ENCODE measurements around the gene CD63. TPM values are rescaled to one million over a fixed set of nuclear protein-coding genes. Genes with fewer than 3 reads are reported as not detected.

Gene CD63
- total RNA-seq, 1 experiment from 2014 or later = 581 TPM

- Histone ChIP-seq H4K5ac (ENCODE audit: insufficient read length, low read depth, low read length) (no peak overlapping the region), H2BK15ac (ENCODE audit: low read depth, low read length) (no peak overlapping the region), H3K9me3 (ENCODE audit: control insufficient read depth, low read depth, low read length) (no peaks in the 10 kb centered on the region), H3K4me2 (ENCODE audit: insufficient read depth, insufficient read length, low read length) (peak overlapping the region; percentile 72), H3K79me2 (ENCODE audit: insufficient read depth, low read length) (peaks cover 6% of the 10 kb centered on the region; the same call in 1 of the 2 replicates), H3K27ac (ENCODE audit: insufficient read length, low read depth, low read length) (peak overlapping the region; percentile 37), H3K27me3 (ENCODE audit: insufficient read depth, low read length) (no peaks in the 10 kb centered on the region), H2BK120ac (ENCODE audit: low read depth, low read length, poor library complexity, severe bottlenecking) (no peak overlapping the region), H3K18ac (ENCODE audit: insufficient read length, low read depth, low read length) (no peak overlapping the region), H2BK5ac (ENCODE audit: insufficient read length, low read length) (no peak overlapping the region), H3K14ac (ENCODE audit: insufficient read depth, low read length) (no peak overlapping the region), H2AK5ac (ENCODE audit: insufficient read length, low read length) (no peak overlapping the region), H3T11ph (ENCODE audit: low read length) (no peak overlapping the region), H4K20me1 (ENCODE audit: control insufficient read depth, insufficient read depth, insufficient read length) (no peaks in the 10 kb centered on the region), H2BK12ac (ENCODE audit: insufficient read length, low read depth, low read length) (no peak overlapping the region), H3K9ac (ENCODE audit: extremely low read depth, insufficient read length, low read length) (peak overlapping the region; percentile 31), H3K79me1 (ENCODE audit: insufficient read depth, low read depth, low read length, poor library complexity, severe bottlenecking) (peaks cover 3% of the 10 kb centered on the region), H4K8ac (replicated peaks; ENCODE audit: insufficient read length, low read depth, low read length) (no peak overlapping the region), H2AFZ (ENCODE audit: low read length) (no peak overlapping the region), H3K56ac (ENCODE audit: insufficient read length, low read depth, low read length) (no peak overlapping the region), H2BK20ac (ENCODE audit: low read depth, low read length, poor library complexity, severe bottlenecking) (no peak overlapping the region), H3K4ac (ENCODE audit: low read depth, low read length) (no peak overlapping the region), H4K91ac (ENCODE audit: insufficient read length, low read depth, low read length) (no peak overlapping the region), H3K23ac (ENCODE audit: insufficient read length, low read depth, low read length) (no peak overlapping the region), H3K4me1 (ENCODE audit: insufficient read depth, low read length) (peaks cover 17% of the 10 kb centered on the region), H3K23me2 (ENCODE audit: insufficient read length, low read depth, low read length, poor library complexity, severe bottlenecking) (peaks cover 29% of the 10 kb centered on the region)
- H3K4me3 Mint-ChIP-seq = peak overlapping the region; percentile 96 to 97
- H3K27ac Mint-ChIP-seq = peak overlapping the region; percentile 89 to 98 (median 94)
- H3K4me1 Mint-ChIP-seq = peaks cover 67 to 71% of the 10 kb centered on the region in 2 experiments
- DNase-seq = no peak
- H3K9me3 Mint-ChIP-seq = no peaks in the 10 kb centered on the region
- peaks cover 25 to 44% (median 43%) of the 10 kb centered on the region in 3 experiments; a peak in 6 of 7 replicates for H3K36me3 Mint-ChIP-seq (ENCODE audit: insufficient read depth in 1 of 3, low read depth in 3 of 3)
- WGBS (ENCODE audit: extremely low coverage, insufficient read length, low lambda C conversion rate) = no CpG with 5 or more reads among the region's 3 CpGs
- TF ChIP-seq CTCF (conservative IDR thresholded peaks at IDR 0.05) = no peak
- H3K27me3 Mint-ChIP-seq (ENCODE audit: low read depth) = peaks cover 8% of the 10 kb centered on the region
Measured at GRCh38 chr12:55746174-55746912, 17.5 kb upstream of the CD63 start.

Data from H9 (cell line).